ENCODE measurements around the gene KCNJ4.
"Not testable (repeated sequence)": the region's sequence is repeated elsewhere in the genome, so short reads cannot be mapped to it uniquely, and the experiment has no call there.

DNA sequence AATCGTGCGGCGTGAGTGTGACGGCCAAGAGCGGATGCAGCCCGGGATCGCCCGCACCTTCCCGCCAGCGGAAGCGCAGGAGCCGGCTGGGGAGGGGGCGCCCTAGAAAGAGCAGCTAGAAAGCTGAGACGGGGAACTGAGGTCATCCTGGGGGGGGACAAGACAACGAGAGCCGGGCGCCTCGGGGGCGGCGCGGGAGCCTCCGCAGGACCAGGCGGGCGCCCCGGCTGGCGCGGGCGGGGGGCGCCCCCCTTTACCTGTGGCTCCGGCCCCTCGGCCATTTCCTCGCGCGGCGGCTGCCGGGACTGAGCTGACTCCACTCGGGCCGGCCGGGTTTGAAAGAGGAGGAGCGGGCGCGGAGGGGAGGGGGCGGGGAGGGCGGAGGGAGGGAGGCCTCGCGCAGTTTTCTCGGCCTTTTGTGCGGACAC lies 56.8 kb downstream of the KCNJ4 start:
- TF ChIP-seq, protein P1, sequence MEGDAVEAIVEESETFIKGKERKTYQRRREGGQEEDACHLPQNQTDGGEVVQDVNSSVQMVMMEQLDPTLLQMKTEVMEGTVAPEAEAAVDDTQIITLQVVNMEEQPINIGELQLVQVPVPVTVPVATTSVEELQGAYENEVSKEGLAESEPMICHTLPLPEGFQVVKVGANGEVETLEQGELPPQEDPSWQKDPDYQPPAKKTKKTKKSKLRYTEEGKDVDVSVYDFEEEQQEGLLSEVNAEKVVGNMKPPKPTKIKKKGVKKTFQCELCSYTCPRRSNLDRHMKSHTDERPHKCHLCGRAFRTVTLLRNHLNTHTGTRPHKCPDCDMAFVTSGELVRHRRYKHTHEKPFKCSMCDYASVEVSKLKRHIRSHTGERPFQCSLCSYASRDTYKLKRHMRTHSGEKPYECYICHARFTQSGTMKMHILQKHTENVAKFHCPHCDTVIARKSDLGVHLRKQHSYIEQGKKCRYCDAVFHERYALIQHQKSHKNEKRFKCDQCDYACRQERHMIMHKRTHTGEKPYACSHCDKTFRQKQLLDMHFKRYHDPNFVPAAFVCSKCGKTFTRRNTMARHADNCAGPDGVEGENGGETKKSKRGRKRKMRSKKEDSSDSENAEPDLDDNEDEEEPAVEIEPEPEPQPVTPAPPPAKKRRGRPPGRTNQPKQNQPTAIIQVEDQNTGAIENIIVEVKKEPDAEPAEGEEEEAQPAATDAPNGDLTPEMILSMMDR (conservative IDR thresholded peaks at IDR 0.05 in 1 of 2, IDR thresholded peaks at IDR 0.05 in 1 of 2; ENCODE audit: extremely low read depth in 1 of 2, insufficient read depth in 1 of 2, low read depth in 1 of 2, low read length in 2 of 2): not testable (repeated sequence)
- not testable (repeated sequence) for TF ChIP-seq EZH2 (IDR thresholded peaks at IDR 0.05; ENCODE audit: borderline replicate concordance, low read length)
